ENCODE measurements around the gene SERPINA12. TPM values are rescaled to one million over a fixed set of nuclear protein-coding genes. Genes with fewer than 3 reads are reported as not detected.

The SERPINA12 gene
- total and polyA plus RNA-seq, 2 of the 13 experiments (the other 11 are each of a cell fraction or from before 2014, with no cell fraction given), result 0.08 TPM; not detected in 1

DNA sequence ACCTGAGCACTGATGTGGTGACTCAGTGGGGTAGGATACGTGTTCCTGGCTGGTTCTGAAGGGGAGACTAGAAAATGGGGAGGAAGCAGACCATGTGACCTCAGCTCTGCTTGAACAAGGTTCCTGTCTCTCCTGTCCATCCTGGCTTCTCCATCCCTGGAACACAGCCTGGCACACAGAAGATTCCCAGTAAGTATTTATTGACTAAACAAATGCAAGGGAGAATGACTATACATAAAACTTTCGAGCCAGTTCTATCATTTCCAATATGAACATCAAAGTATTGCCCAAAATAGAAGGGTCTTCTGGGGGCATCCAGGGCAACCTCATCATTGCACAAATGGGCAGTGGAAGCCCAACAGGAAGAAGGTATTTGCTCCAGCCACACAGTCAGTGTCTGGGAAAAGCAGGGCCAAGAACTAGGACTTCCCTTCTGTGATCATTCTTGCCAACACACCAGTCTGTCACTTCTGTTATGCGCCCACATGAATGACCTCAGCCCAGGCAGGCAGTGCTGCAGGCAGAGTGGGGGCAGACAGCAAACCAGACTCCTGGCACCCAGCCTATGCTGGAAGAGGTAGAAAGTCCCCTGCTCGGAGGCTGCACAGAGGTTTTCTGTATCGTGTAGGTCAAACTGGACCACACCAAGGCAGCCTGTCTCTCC, 27.7 kb downstream of the SERPINA12 start (continued):
- no peak for TF ChIP-seq NR2C2 (CRISPR knock-in tag; IDR thresholded peaks at IDR 0.05; ENCODE audit: borderline replicate concordance)
- TF ChIP-seq ZFYVE20 (CRISPR knock-in tag; IDR thresholded peaks at IDR 0.05; ENCODE audit: borderline replicate concordance, low read depth), result no peak
- TF ChIP-seq EHMT2 (IDR thresholded peaks at IDR 0.05; ENCODE audit: borderline replicate concordance, low read depth, low read length), result no peak
- no peak for TF ChIP-seq NCOA5 (CRISPR knock-in tag; IDR thresholded peaks at IDR 0.05)
- TF ChIP-seq TCF7L2 (IDR thresholded peaks at IDR 0.05; ENCODE audit: low read depth, low read length), result no peak
- TF ChIP-seq ZNF644 (CRISPR knock-in tag; IDR thresholded peaks at IDR 0.05; ENCODE audit: low read depth), result no peak
- TF ChIP-seq, protein P1, sequence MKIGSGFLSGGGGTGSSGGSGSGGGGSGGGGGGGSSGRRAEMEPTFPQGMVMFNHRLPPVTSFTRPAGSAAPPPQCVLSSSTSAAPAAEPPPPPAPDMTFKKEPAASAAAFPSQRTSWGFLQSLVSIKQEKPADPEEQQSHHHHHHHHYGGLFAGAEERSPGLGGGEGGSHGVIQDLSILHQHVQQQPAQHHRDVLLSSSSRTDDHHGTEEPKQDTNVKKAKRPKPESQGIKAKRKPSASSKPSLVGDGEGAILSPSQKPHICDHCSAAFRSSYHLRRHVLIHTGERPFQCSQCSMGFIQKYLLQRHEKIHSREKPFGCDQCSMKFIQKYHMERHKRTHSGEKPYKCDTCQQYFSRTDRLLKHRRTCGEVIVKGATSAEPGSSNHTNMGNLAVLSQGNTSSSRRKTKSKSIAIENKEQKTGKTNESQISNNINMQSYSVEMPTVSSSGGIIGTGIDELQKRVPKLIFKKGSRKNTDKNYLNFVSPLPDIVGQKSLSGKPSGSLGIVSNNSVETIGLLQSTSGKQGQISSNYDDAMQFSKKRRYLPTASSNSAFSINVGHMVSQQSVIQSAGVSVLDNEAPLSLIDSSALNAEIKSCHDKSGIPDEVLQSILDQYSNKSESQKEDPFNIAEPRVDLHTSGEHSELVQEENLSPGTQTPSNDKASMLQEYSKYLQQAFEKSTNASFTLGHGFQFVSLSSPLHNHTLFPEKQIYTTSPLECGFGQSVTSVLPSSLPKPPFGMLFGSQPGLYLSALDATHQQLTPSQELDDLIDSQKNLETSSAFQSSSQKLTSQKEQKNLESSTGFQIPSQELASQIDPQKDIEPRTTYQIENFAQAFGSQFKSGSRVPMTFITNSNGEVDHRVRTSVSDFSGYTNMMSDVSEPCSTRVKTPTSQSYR (CRISPR knock-in tag; IDR thresholded peaks at IDR 0.05; ENCODE audit: borderline replicate concordance), result no peak
- TF ChIP-seq CBX5 (CRISPR knock-in tag; IDR thresholded peaks at IDR 0.05; ENCODE audit: borderline replicate concordance), result no peak
- TF ChIP-seq, protein P2, sequence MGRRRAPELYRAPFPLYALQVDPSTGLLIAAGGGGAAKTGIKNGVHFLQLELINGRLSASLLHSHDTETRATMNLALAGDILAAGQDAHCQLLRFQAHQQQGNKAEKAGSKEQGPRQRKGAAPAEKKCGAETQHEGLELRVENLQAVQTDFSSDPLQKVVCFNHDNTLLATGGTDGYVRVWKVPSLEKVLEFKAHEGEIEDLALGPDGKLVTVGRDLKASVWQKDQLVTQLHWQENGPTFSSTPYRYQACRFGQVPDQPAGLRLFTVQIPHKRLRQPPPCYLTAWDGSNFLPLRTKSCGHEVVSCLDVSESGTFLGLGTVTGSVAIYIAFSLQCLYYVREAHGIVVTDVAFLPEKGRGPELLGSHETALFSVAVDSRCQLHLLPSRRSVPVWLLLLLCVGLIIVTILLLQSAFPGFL (CRISPR knock-in tag; IDR thresholded peaks at IDR 0.05), result no peak
- TF ChIP-seq AHDC1 (CRISPR knock-in tag; IDR thresholded peaks at IDR 0.05; ENCODE audit: borderline replicate concordance), result peak; percentile 16; the same call in 1 of the 2 replicates
- no peak for TF ChIP-seq ZNF207 (IDR thresholded peaks at IDR 0.05; ENCODE audit: borderline replicate concordance)
- TF ChIP-seq ZNF563 (CRISPR knock-in tag; IDR thresholded peaks at IDR 0.05), result no peak
- TF ChIP-seq HNRNPL (IDR thresholded peaks at IDR 0.05; ENCODE audit: low read depth, low read length), result peak; percentile 53; the same call in 1 of the 2 replicates
- TF ChIP-seq SP2 (CRISPR knock-in tag; IDR thresholded peaks at IDR 0.05), result no peak
- no peak for TF ChIP-seq BCL6 (CRISPR knock-in tag; IDR thresholded peaks at IDR 0.05)
- no peak for TF ChIP-seq FOXK1 (CRISPR knock-in tag; IDR thresholded peaks at IDR 0.05; ENCODE audit: borderline replicate concordance, low read depth)
- no peak for TF ChIP-seq KAT7 (CRISPR knock-in tag; IDR thresholded peaks at IDR 0.05; ENCODE audit: borderline replicate concordance)
- TF ChIP-seq, protein P3, sequence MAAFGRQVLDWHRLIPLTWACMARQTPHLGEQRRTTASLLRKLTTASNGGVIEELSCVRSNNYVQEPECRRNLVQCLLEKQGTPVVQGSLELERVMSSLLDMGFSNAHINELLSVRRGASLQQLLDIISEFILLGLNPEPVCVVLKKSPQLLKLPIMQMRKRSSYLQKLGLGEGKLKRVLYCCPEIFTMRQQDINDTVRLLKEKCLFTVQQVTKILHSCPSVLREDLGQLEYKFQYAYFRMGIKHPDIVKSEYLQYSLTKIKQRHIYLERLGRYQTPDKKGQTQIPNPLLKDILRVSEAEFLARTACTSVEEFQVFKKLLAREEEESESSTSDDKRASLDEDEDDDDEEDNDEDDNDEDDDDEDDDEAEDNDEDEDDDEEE (CRISPR knock-in tag; IDR thresholded peaks at IDR 0.05), result no peak
- no peak for TF ChIP-seq KMT2B (CRISPR knock-in tag; IDR thresholded peaks at IDR 0.05)
- TF ChIP-seq NFATC3 (CRISPR knock-in tag; IDR thresholded peaks at IDR 0.05), result no peak

Measured in HepG2 (cell line).